A204.1 (cell line): ENCODE data around the gene FAIM2.

Experiments used
- FAIRE-seq: peaks from 2 replicates; lab custom pipeline; 2012; peaks lifted over from hg19 to GRCh38; lab: Jason Lieb, UNC

The FAIM2 gene

DNA sequence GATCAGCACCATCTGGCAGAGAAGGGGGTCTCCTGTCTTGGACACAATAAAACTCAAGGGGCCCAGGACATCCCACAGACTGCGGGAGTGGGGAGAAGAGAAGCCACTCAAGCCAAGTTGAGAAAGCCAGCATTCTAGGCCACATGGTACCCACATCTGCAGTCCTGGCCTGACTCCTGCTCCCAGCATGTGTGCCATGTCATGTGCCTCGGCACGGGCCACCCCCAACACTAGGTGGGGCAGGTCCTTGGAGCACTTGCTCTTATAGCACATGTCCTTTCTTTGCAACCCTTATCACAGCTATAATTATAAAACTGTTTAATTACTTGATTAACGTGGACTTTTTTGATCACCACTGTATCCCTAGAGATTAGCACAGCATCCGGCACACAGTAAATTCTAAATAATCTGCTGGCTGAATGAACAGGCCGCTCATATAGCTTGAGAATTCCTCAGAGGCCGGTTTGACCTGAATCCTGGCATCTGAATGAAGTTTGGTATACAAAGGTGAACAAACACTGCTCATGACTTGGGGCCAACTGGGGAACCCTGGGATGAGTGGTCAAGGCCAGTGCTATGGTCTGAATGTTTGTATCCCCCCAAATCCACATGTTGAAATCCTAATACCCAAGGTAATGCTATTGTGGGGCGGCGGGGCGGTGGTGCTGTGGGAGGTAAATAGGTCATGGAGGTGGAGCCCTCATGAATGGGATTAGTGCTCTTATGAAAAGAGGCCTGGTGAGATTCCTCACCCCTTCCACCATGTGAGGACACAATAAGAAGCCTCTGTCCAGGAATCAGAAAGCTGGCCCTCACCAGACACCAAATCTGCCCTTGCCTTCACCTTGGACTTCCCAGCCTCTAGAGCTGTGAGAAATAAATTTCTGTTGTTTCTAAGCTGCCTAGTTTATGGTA is 82.1 kb downstream of the FAIM2 start:
- no peak for FAIRE-seq

DNA sequence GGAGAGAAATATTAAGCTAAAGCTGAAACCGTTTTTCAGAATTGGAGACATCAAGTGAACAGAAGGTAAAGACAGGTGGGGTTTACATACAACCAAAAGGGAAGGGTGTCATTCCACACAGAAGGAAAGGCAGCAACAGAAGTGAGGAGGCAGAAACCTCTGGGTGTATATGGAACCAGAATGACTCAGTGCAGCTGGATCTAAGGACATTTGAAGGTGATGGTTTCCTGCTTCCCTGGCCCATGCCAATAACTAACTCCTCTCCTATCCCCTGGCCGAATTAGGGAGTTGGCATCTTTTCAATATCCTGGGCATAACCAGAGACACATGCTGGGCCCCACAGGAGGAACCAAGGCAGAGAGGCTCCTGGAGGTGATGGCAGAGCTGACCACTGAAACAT is 83.9 kb downstream of the FAIM2 start:
- FAIRE-seq, result no peak

DNA sequence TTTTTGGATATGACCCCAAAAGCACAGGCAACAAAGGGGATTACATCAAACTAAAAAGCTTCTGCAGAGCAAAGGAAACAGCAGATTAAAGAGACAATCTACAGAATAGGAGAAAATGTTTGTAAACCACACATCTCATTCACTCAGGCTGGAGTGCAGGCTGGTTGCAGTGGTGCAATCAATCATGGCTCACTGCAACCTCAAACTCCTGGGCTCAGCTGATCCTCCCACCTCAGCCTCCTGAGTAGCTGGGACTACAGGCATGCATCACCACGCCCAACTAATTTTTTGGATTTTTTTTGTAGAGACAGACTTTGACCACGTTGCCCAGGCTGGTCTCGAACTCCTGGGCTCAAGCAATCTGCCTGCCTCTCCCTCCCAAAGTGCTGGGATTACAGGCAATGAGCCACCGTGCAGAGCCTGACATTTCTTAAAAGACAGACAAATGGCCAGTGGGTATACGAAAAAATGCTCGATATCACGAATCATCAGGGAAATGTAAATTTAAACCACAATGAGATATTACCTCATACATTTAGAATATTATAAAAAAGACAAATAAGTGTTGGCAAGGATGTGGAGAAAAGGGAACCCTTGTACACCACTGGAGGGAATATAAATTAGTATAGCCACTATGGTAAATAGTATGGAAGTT is 85.3 kb downstream of the FAIM2 start:
- FAIRE-seq, result no peak
